CD14-positive monocyte (primary cell): Measurements from ENCODE around the gene RRBP1. TPM values are rescaled to one million over a fixed set of nuclear protein-coding genes. Genes with fewer than 3 reads are reported as not detected.
A peak's percentile ranks its signal among the peaks of the same experiment; 100 is the strongest.

Experiments
- DNase-seq, 3 donors: peaks; one replicate each; pipeline ENCODE4 v3.0.0-alpha.2; 2011 to 2022
- H2AFZ ChIP-seq: 2 replicates; pipeline ENCODE4 v1.6.0; 2012; ENCODE audit warnings: mild to moderate bottlenecking, low read depth, low read length, inconsistent platforms; ENCODE audit not compliant: insufficient read depth, poor library complexity, severe bottlenecking
- H3K27ac ChIP-seq, 2 donors: 1 replicate in 1 of 2; 2 replicates in 1 of 2; pipeline ENCODE4 v1.5.1; 2012 to 2013; ENCODE audit warnings: low read length in 2 of 2, control low read depth in 1 of 2, inconsistent platforms in 1 of 2, low read depth in 1 of 2, mild to moderate bottlenecking in 1 of 2
- H3K27me3 ChIP-seq, 2 donors: one replicate each; pipeline versions ENCODE4 v1.6.0 to v1.6.1; 2011 to 2013; ENCODE audit warnings: low read length in 2 of 2; ENCODE audit not compliant: control insufficient read depth in 2 of 2, insufficient read depth in 2 of 2
- H3K36me3 ChIP-seq, 2 donors: replicated peaks in 1 of 2; 1 replicate in 1 of 2; 2 replicates in 1 of 2; pipeline versions ENCODE4 v1.5.1 to v1.6.1; 2012 to 2013; ENCODE audit warnings: low read length in 2 of 2, control low read depth in 1 of 2, inconsistent platforms in 1 of 2, mild to moderate bottlenecking in 1 of 2; ENCODE audit not compliant: insufficient read depth in 2 of 2, control insufficient read depth in 1 of 2
- H3K4me1 ChIP-seq, 2 donors: 1 replicate in 1 of 2; 2 replicates in 1 of 2; pipeline versions ENCODE4 v1.5.1 to v1.6.1; 2012 to 2013; ENCODE audit warnings: low read length in 2 of 2, control low read depth in 1 of 2, inconsistent platforms in 1 of 2, mild to moderate bottlenecking in 1 of 2, moderate library complexity in 1 of 2; ENCODE audit not compliant: insufficient read depth in 2 of 2, control insufficient read depth in 1 of 2
- H3K4me2 ChIP-seq: replicated peaks from 2 replicates; pipeline ENCODE3; 2012; ENCODE audit warnings: low read length, moderate library complexity, mild to moderate bottlenecking; ENCODE audit not compliant: poor library complexity, severe bottlenecking; ENCODE audit errors: extremely low read depth
- H3K4me3 ChIP-seq, 3 experiments: fragments of 200-600 bp in 1 of 3; sonication (generic) in 1 of 3; replicated peaks in 1 of 3; 1 replicate in 2 of 3; 2 replicates in 1 of 3; pipeline ENCODE4 v1.5.1; 2011 to 2013; ENCODE audit warnings: low read length in 3 of 3, mild to moderate bottlenecking in 3 of 3, control low read depth in 2 of 3, low read depth in 2 of 3, inconsistent platforms in 1 of 3, moderate library complexity in 1 of 3
- H3K79me2 ChIP-seq: 2 replicates; pipeline ENCODE4 v1.6.0; 2012; ENCODE audit warnings: mild to moderate bottlenecking, control low read depth, inconsistent platforms, low read length, moderate library complexity; ENCODE audit not compliant: insufficient read depth
- H3K9ac ChIP-seq: 2 replicates; pipeline ENCODE4 v1.6.0; 2017; ENCODE audit warnings: low read length, mild to moderate bottlenecking; ENCODE audit not compliant: insufficient read depth, poor library complexity, severe bottlenecking
- H3K9me3 ChIP-seq, 2 donors: replicated peaks in 1 of 2; 1 replicate in 1 of 2; 2 replicates in 1 of 2; pipeline versions ENCODE4 v1.5.1 to v1.6.1; 2012 to 2013; ENCODE audit warnings: low read length in 2 of 2, control low read depth in 1 of 2; ENCODE audit not compliant: control insufficient read depth in 1 of 2, insufficient read depth in 1 of 2
- H4K20me1 ChIP-seq: 2 replicates; pipeline ENCODE4 v1.6.0; 2012; ENCODE audit warnings: mild to moderate bottlenecking, low read length, control low read depth, moderate library complexity; ENCODE audit not compliant: insufficient read depth
- H3K27ac Mint-ChIP-seq, 7 donors: one replicate each; pipeline ENCODE4 v1.8.0; 2020; ENCODE audit warnings: mild to moderate bottlenecking in 7 of 7, mixed read lengths in 7 of 7, moderate library complexity in 6 of 7, inconsistent platforms in 2 of 7
- H3K27me3 Mint-ChIP-seq, 3 donors: one replicate each; pipeline ENCODE4 v1.8.0; 2021 to 2022; ENCODE audit warnings: low read depth in 3 of 3, mild to moderate bottlenecking in 3 of 3, mixed read lengths in 3 of 3, moderate library complexity in 3 of 3, inconsistent platforms in 1 of 3
- H3K36me3 Mint-ChIP-seq, 2 donors: one replicate each; pipeline ENCODE4 v1.8.0; 2020; ENCODE audit warnings: mixed read lengths in 2 of 2, inconsistent platforms in 1 of 2, mild to moderate bottlenecking in 1 of 2
- H3K4me1 Mint-ChIP-seq: one replicate; pipeline ENCODE4 v1.8.0; 2020; ENCODE audit warnings: mild to moderate bottlenecking, mixed read lengths
- H3K4me3 Mint-ChIP-seq, 2 donors: one replicate each; pipeline ENCODE4 v1.8.0; 2020; ENCODE audit warnings: mild to moderate bottlenecking in 2 of 2, mixed read lengths in 2 of 2, moderate library complexity in 1 of 2
- H3K9me3 Mint-ChIP-seq, 7 donors: one replicate each; pipeline ENCODE4 v1.8.0; 2020 to 2022; ENCODE audit warnings: mixed read lengths in 7 of 7, mild to moderate bottlenecking in 6 of 7, moderate library complexity in 6 of 7, inconsistent platforms in 2 of 7
- WGBS: methylation state at CpG from one replicate; pipeline ENCODE4 v1.1.5; 2013; ENCODE audit warnings: missing lambda C conversion rate; ENCODE audit not compliant: insufficient coverage; 5-methylcytosine and 5-hydroxymethylcytosine counted together
- intact Hi-C, 2 donors: fragments of 100-400 bp; cut with micrococcal nuclease; formaldehyde crosslinking; loops; one replicate each; pipeline versions ENCODE4 v1.15.0 to v1.15.1; 2023
- polyA plus RNA-seq, 3 donors: library from polyadenylated mRNA; depleted of rRNA in 1 of 3; unstranded in 2 of 3; stranded (reverse) in 1 of 3; fragments of 300-500 nt in 2 of 3; fragments of >200 nt in 1 of 3; fragmentation: Illumina TruSeq in 2 of 3; gene quantifications; 1 replicate in 2 of 3; 2 replicates in 1 of 3; pipeline ENCODE4 v1.2.3, GENCODE V29; 2012 to 2021
- TF ChIP-seq, protein P1 (sequence below): fragments of 200-600 bp; IDR thresholded peaks from one replicate; pipeline ENCODE4 v1.8.0; 2022; ENCODE audit warnings: antibody characterized with exemption, mild to moderate bottlenecking

RRBP1 gene
- polyA plus RNA-seq, 3 donors: 4.7 to 22.2 (median 7.5) TPM

DNA sequence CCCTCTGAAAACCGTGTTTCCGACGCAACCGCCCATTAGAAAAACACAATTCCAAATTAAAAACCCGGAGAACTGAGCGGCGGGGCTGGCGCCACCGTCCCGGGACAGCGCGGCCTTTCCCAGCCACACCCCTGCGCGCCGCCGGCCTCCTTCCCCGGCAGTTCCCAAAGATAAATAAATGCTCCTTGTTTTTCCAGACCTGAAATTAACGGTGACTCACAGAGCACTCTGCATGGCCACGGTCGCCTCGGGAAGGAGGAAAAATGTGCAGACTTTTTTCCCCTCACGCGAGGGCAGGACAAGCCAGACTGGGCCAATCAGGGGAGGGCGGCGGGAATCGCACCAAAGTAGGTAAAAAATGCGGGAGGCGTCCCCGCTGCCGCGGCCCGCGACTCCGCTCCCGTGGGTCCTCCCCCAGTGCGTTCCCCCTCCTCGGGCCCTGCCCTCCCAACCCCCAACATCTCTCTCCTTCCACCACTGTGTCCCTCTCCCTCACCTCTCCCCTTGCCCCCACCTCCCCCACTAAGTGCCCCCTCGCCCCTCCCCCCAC, 113.0 kb downstream of the RRBP1 start:
- Histone ChIP-seq H3K79me2 (peaks cover 5% of the 10 kb centered on the region), H3K9ac (peak overlapping the region; percentile 72), H3K4me2 (peak overlapping the region; percentile 99), H2AFZ (peak overlapping the region; percentile 74), H4K20me1 (peaks cover 10% of the 10 kb centered on the region), H3K4me1 (peaks cover 13 to 20% of the 10 kb centered on the region in 2 donors), H3K9me3 (no peaks in the 10 kb centered on the region), H3K27ac (no peak overlapping the region), H3K36me3 (no peaks in the 10 kb centered on the region), H3K27me3 (peaks cover 11 to 15% of the 10 kb centered on the region in 2 donors), H3K4me3 (peak overlapping the region; percentile 7 to 95 (median 10))
- peaks cover 0 to 3% (median 0%) of the 10 kb centered on the region in 7 donors for H3K9me3 Mint-ChIP-seq
- H3K4me3 Mint-ChIP-seq: peak overlapping the region; percentile 88 to 93
- TF ChIP-seq, protein P1, sequence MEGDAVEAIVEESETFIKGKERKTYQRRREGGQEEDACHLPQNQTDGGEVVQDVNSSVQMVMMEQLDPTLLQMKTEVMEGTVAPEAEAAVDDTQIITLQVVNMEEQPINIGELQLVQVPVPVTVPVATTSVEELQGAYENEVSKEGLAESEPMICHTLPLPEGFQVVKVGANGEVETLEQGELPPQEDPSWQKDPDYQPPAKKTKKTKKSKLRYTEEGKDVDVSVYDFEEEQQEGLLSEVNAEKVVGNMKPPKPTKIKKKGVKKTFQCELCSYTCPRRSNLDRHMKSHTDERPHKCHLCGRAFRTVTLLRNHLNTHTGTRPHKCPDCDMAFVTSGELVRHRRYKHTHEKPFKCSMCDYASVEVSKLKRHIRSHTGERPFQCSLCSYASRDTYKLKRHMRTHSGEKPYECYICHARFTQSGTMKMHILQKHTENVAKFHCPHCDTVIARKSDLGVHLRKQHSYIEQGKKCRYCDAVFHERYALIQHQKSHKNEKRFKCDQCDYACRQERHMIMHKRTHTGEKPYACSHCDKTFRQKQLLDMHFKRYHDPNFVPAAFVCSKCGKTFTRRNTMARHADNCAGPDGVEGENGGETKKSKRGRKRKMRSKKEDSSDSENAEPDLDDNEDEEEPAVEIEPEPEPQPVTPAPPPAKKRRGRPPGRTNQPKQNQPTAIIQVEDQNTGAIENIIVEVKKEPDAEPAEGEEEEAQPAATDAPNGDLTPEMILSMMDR: no peak
- WGBS: under 1% methylated on average over 31 of the region's 38 CpGs
- DNase-seq: peak in 2 of 3 donors; percentile 17 to 36
- peaks cover 13% of the 10 kb centered on the region for H3K4me1 Mint-ChIP-seq
- H3K36me3 Mint-ChIP-seq: peaks cover 0 to 1% of the 10 kb centered on the region in 2 donors
- H3K27me3 Mint-ChIP-seq: peaks cover 23 to 34% (median 26%) of the 10 kb centered on the region in 3 donors
- peak overlapping the region in 3 of 7 donors; percentile 50 to 73 (median 62) for H3K27ac Mint-ChIP-seq
- intact Hi-C loops: loop anchor here in 1 of 2 donors (2.0 to 10.0 kb wide), 2 partner anchors 32 to 116 kb away; partner anchors contain the start of gene RRBP1

DNA sequence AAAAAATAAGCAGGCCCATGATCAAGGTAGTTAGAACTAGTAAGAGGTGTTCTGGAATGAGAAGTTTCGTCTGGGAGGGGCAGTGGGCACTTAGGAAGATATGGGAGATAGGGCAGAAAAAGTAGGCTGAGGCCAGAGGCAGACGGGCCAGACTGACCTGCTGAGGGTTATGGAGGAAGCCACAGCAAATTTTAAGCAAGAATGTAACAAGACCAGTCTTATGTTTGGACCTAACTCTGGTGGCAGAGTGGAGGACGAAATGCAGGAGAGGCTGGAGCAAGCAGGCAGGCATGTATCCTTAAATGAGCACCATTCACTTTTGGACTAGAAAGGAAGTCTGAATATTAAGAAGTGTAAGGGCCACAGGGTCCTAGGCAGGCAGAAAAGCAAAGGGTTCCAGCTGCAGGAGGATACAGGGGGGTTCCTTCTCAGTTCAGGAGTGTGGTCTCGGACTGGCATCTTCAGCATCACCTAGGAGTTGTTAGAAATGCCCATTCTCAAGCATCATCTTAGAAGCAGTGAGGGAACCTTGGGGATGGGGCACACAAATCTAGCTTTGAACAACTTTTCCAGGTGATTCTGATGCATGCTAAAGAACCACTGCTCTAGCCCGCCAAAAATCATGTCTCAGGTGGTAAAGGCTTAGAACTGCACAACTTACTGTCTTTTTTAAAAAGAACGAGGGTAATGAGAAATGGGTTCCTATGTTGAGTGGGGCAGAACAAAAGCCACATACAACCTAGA, 113.8 kb downstream of the RRBP1 start:
- Mint-ChIP-seq H3K27me3 (peaks cover 23 to 34% (median 26%) of the 10 kb centered on the region in 3 donors), H3K4me1 (peaks cover 13% of the 10 kb centered on the region), H3K27ac (peak overlapping the region in 1 of 7 donors; percentile 16), H3K4me3 (peak overlapping the region in 1 of 2 donors; percentile 93), H3K9me3 (peaks cover 0 to 3% (median 0%) of the 10 kb centered on the region in 7 donors), H3K36me3 (peaks cover 0 to 1% of the 10 kb centered on the region in 2 donors)
- Histone ChIP-seq H2AFZ (no peak overlapping the region), H3K4me2 (no peak overlapping the region), H3K9me3 (no peaks in the 10 kb centered on the region), H4K20me1 (peaks cover 10% of the 10 kb centered on the region), H3K27ac (no peak overlapping the region), H3K36me3 (no peaks in the 10 kb centered on the region), H3K9ac (no peak overlapping the region), H3K4me1 (peaks cover 13 to 20% of the 10 kb centered on the region in 2 donors), H3K4me3 (no peak overlapping the region), H3K79me2 (peaks cover 5% of the 10 kb centered on the region), H3K27me3 (peaks cover 11 to 15% of the 10 kb centered on the region in 2 donors)
- DNase-seq: no peak
- intact Hi-C loops: loop anchor here in 1 of 2 donors (2.0 to 10.0 kb wide), 2 partner anchors 31 to 117 kb away; partner anchors contain the start of gene RRBP1
- WGBS: 82% methylated on average over 3 of the region's 6 CpGs
- TF ChIP-seq, protein P1: no peak
